ENCODE results near the gene RFTN1.

RFTN1 gene
- 164 to 265 (median 248) reads per million in 4 experiments for total RNA-seq

DNA sequence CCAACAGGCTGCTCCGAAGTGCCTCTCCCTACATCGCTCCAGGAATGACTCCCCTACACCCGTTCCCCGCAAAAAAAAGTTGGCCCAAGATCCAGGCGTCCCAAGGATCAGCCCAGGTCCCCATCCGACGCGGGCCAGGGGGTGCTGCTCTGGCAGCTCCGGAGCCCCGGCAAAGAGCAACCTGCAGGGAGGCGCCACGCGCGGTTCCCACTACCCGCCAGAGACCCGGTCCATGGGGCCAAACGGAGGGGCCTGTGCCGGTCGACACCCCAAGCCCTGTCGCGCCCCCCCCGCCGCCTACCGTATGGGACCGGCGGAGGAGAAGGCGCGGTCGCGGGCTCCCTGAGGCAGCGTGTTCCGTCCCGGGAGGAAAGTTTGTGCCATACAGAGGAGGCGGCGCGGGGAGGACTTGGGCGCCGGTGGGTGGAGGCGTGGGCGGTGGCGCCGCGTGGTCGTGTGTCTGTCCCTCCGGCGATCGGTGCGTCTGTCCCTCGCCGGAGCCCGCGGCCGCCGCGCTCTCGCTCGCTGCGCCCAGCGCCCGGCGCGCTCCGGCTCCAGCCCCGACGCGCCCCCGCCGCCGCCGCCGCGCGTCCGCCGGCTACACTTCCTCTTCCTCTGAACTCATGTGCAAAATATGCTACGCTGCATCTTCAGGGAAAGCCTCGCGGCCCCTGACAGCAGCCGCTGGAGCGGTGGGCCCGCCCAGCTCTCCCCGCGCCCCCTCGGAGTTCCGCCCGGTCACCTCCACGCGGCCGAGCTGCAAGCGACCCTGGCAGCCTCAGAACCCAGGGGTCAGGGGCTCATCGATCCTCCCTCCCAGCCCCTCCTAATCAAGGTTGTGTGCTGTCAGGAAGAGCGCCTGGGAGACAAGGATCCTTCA is at the start of gene RFTN1:
Gene RFTN1, minus strand, starts transcription at position 559 of the 880 bp plus-strand sequence. CDS start 19,830 bp downstream, outside the sequence.
- DNase-seq: peak; percentile 15

- DNase-seq: no peak
These were observed 46.3 kb upstream of the RFTN1 start for GRCh38 chr3:16559653-16560365.

DNA sequence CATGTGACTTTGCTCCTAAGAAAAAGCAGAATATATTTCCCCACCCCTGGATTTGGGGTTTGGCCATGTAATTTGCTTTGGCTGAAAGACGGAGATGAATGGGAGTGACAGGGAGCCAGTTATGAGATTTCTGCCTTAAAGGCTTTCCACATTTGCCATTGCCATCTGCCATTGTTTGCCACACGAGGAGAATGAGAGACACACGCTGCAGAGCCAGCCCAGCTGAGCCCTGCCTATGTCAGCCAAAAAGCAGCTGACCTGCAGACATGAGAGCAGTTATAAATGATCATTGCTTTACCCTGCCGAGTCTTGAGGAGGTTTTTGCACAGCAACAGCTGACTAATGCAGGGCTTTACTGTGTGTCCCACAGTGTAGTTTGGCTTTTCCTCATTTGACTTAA is 40.6 kb upstream of the RFTN1 start:
- no peak for DNase-seq

DNA sequence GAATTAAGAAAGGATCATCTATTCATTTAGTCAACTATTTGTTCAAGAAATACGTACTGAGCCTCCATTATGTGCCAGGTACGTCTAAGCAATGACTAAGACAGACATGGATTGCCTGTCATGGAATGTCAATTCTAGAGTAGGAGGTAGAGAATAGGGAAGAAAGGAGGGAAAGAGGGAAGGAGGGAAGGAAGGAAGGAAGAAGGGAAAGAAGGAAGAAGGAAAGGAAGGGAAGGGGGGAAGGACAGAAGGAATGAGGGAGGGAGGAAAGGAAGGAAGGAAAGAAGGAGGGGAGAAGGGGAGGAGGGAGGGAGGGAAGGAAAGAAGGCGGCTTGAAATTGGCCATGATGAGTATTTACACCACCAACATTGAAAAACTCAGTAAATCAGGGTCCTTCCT is 39.3 kb upstream of the RFTN1 start:
- no peak for DNase-seq

DNA sequence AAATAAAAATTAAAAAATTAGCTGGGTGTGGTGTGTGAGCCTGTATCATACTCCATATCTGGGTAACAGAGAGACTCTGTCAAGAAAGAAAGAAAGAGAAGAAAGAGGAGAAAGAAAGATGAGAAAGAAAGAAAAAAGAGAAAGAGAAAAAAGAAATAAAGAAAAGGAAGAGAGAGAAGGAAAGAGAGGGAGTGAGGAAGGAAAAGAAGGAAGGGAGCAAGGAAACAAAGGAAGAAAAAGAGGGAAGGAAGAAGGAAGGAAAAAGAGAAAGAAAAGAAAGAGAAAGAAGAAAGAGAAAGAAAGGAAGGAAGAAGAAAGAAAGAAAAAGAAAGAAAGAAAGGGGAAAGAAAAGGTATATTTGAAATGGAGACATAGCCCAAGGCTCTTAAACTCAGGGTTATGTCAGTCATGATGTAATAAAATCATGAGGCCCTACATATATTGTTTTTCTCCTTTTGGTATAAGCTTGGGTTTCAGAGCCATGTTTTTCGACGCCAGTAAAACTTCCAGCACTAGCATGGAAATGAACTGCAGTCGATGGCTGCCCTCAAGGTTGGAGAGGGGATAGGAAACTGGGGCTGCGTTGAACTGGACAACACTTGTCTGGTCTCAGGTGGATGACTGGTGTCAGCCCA is 38.0 kb upstream of the RFTN1 start:
- DNase-seq: no peak

GRCh38 chr3:16550676-16551341 is 37.3 kb upstream of the RFTN1 start:
- DNase-seq: peak; percentile 65

DNA sequence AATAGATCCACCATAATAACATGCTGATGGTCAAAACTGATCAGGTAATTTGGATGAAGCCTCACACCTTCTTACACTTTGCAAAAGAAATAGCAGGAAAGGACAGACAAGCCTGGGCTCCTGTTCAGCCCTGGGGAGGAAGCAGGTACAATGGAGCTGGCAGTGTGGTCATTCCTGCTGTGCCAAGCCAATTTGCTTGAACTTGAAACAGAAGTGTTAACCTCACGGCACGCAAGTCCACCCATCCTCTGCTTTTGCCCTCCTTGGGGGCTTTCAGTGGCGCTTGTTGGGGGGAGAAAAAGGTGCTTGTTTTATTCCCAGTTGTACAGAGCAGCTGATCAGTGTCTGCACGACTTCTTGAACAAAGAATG is 36.8 kb upstream of the RFTN1 start:
- DNase-seq: no peak

- DNase-seq: no peak
These were observed 35.2 kb upstream of the RFTN1 start for GRCh38 chr3:16548721-16549120.

GRCh38 chr3:16547561-16548357 is 34.3 kb upstream of the RFTN1 start:
- DNase-seq: no peak

GRCh38 chr3:16546186-16547010 is 32.9 kb upstream of the RFTN1 start:
- no peak for DNase-seq

DNA sequence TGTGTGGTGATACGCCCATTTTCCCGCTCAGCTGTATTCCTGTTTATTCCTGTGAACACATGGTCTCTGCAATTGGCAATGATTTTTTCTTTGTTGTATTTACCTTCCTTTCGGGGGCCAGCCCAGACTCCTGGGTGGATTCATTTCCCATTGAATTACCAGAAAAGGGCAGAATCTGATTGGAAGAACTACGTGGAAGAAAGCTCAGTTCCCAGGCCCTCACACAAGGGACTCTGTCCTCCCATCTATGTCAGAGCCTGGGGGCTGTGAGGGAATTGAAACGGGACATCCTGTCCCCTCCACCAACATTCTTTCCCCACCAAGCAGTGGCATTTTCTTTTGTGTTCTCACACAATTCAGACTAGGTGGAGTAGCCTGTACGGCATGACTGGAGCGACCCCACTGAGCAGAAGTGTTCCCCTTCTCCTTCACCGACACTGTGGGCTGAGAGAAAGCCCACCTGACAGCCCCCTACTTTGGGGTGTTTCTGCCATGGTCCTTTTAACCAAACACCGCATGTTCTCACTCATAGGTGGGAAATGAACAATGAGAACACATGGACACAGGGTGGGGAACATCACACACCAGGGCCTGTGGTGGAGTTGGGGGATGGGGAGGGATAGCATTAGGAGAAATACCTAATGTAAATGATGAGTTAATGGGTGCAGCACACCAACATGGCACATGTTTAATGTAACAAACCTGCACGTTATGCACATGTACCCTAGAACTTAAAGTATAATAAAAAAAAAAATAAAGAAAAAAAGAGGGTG is 32.1 kb upstream of the RFTN1 start:
- DNase-seq: no peak

GRCh38 chr3:16543242-16543864 is 29.9 kb upstream of the RFTN1 start:
- no peak for DNase-seq

GRCh38 chr3:16538507-16538906 is 25.0 kb upstream of the RFTN1 start:
- no peak for DNase-seq

GRCh38 chr3:16536996-16537395 is 23.5 kb upstream of the RFTN1 start:
- no peak for DNase-seq

DNA sequence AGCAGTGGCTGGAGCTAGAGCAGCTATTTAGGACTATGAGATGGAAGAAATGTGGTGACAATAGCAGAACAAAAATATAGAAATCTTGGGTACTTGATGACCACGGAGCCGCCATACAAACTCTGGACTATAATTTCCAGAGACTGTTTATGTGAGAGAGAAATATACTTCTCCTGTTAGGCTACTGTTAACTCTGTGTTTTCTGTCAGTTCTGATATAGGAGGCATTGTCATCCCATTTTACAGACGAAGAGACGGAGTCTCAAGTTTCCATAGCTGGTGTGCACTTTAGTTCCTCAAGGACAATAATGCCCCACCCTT is 22.8 kb upstream of the RFTN1 start:
- DNase-seq: no peak

GRCh38 chr3:16534640-16535262 is 21.3 kb upstream of the RFTN1 start:
- DNase-seq: no peak

DNA sequence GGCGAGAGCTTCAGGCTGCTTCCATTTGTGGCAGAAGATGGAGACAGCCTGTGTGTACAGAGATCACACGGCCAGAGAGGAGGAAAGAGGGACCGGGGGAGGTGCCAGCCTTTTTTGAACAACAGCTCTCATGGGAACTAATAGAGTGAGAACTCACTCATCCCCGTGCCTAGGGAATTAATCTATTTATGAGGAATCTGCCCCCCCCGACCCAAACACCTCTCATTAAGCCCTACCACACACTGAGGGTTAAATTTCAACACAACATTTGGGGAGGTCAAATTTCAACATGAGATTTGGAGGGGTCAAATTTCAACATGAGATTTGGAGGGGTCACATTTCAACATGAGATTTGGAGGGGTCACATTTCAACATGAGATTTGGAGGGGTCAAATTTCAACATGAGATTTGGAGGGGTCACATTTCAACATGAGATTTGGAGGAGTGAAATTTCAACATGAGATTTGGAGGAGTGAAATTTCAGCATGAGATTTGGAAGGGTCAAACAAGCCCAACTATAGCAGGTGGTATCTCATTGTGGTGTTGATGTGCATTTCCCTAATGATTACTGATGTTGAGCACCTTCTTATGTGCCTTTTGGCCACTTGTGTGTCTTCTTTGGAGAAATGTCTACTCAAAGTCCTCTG is 20.6 kb upstream of the RFTN1 start:
- no peak for DNase-seq

GRCh38 chr3:16529264-16529663 is 15.8 kb upstream of the RFTN1 start:
- DNase-seq: no peak

GRCh38 chr3:16528581-16528993 is 15.1 kb upstream of the RFTN1 start:
- DNase-seq: no peak
